Measurements from ENCODE around the gene GNAQ. TPM values are rescaled to one million over a fixed set of nuclear protein-coding genes. Genes with fewer than 3 reads are reported as not detected.

Gene GNAQ
- polyA plus RNA-seq, 2 of the 4 experiments (the other 2 are of a cell fraction) = 17.9 to 60.0 TPM

DNA sequence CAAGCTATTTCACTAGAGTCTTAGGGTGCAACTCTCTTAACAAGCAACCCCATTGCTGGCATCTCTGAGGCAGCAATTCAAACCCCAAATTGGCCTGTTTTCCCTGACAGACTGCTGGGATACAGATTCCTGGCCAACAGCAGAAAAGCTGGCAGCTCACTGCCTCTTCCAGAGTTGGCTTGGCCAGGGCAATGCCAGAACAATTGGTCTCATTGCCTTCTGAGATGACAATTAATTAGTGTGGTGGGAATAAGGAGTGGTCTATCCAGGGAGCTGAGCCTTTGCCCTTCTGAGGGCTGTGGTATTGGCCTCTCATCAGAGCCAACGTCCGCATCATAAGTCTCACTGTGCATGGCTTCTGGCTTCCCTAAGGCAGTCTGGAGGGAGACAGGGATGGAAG is 183.2 kb downstream of the GNAQ start:
- FAIRE-seq = no peak

GRCh38 chr9:77847626-77848025 is 184.0 kb downstream of the GNAQ start:
- 0 out of 6 replicates have a peak overlapping the region, but pooled peaks of 1 of the 2 experiments have one; percentile 8 for H3K27ac ChIP-seq
- H3K4me1 ChIP-seq = peaks cover 41% of the 10 kb centered on the region
- no peak overlapping the region for H3K4me2 ChIP-seq
- no peak for ATAC-seq
- no peak for FAIRE-seq
- no peaks in the 10 kb centered on the region for H3K9me3 ChIP-seq
- TF ChIP-seq JUNB (IDR thresholded peaks at IDR 0.05) (no peak), NFE2L2 (conservative IDR thresholded peaks at IDR 0.05; ENCODE audit: low read length) (no peak), SMC3 (IDR thresholded peaks at IDR 0.05) (no peak), CHD2 (IDR thresholded peaks at IDR 0.05; ENCODE audit: low read length, partially characterized antibody) (no peak)
- no peak for DNase-seq (ENCODE audit: low read depth in 1 of 2, low spot score in 1 of 2)
- H3K4me3 ChIP-seq = no peak overlapping the region
- WGBS (ENCODE audit: missing lambda C conversion rate) = 74% methylated on average over 2 of the region's 2 CpGs
- POLR2A ChIA-PET = no interaction called here
- CTCF ChIA-PET = interaction anchor here (0.9 to 2.0 kb wide), 5 partner anchors 14 to 184 kb away, joined by 3 to 6 read pairs (median 4); partner anchors contain the start of gene GNAQ

More for the DNA sequence above, 183.2 kb downstream of the GNAQ start:
- H3K9me3 ChIP-seq = no peaks in the 10 kb centered on the region
- DNase-seq (ENCODE audit: low read depth in 1 of 2, low spot score in 1 of 2) (no peak), ATAC-seq (no peak)
- peaks cover 37% of the 10 kb centered on the region for H3K4me1 ChIP-seq
- no peak overlapping the region for H3K4me3 ChIP-seq
- WGBS (ENCODE audit: missing lambda C conversion rate) = 96% methylated on average over 2 of the region's 2 CpGs
- POLR2A ChIA-PET = no interaction called here
- TF ChIP-seq JUN (IDR thresholded peaks at IDR 0.05) = no peak
- TF ChIP-seq ZNF302 (CRISPR knock-in tag; IDR thresholded peaks at IDR 0.05) = no peak
- TF ChIP-seq, protein P1, sequence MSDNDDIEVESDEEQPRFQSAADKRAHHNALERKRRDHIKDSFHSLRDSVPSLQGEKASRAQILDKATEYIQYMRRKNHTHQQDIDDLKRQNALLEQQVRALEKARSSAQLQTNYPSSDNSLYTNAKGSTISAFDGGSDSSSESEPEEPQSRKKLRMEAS (IDR thresholded peaks at IDR 0.05) = no peak
- CTCF ChIA-PET = interaction anchor here (0.9 to 2.5 kb wide), 7 partner anchors 11 to 187 kb away, joined by 3 to 13 read pairs (median 3); no protein-coding TSS in a partner anchor
- peak overlapping the region; percentile 1 to 49; a peak in 3 of 6 replicates for H3K27ac ChIP-seq
- peak overlapping the region; percentile 45 for H3K4me2 ChIP-seq

GRCh38 chr9:77847059-77847499 is 184.5 kb downstream of the GNAQ start:
- Histone ChIP-seq H3K4me3 (no peak overlapping the region), H3K27ac (no peak overlapping the region), H3K4me1 (peaks cover 38% of the 10 kb centered on the region), H3K9me3 (no peaks in the 10 kb centered on the region), H3K4me2 (no peak overlapping the region)
- ATAC-seq = no peak
- ChIA-PET POLR2A (no interaction called here), CTCF (interaction anchor here (1.3 to 1.4 kb wide), 2 partner anchors 95 to 184 kb away, joined by 3 to 4 read pairs; partner anchors contain the start of gene GNAQ)
- DNase-seq (ENCODE audit: low read depth in 1 of 2, low spot score in 1 of 2) = no peak
- 90% methylated on average over 8 of the region's 8 CpGs for WGBS (ENCODE audit: missing lambda C conversion rate)
- FAIRE-seq = no peak
- TF ChIP-seq MAZ (IDR thresholded peaks at IDR 0.05; ENCODE audit: borderline replicate concordance, low read depth, low read length) (no peak), CEBPB (IDR thresholded peaks at IDR 0.05) (no peak), FOSB (CRISPR knock-in tag; IDR thresholded peaks at IDR 0.05) (no peak), ESRRA (IDR thresholded peaks at IDR 0.05; ENCODE audit: borderline replicate concordance, low read length) (no peak), ELK1 (IDR thresholded peaks at IDR 0.05; ENCODE audit: low read depth, low read length) (no peak), JUN (IDR thresholded peaks at IDR 0.05) (no peak)

DNA sequence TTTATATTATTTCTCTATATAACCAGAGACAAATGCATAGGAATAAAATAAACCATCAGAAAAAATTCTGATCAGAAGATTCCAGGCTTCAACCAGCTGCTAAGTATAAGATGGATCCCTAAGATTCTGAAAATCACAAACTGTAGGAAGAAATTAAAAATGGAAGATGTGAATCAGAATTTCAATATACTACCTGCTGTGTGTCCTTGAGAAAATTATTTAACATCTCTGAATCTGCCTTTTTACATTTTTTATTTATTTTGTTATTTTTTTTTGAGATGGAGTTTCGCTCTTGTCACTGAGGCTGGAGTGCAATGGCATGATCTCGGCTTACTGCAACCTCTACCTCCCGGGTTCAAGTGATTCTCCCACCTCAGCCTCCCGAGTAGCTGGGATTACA is 187.2 kb downstream of the GNAQ start:
- FAIRE-seq = no peak
- H3K9me3 ChIP-seq = no peaks in the 10 kb centered on the region
- H3K4me3 ChIP-seq = no peak overlapping the region
- no peak for ATAC-seq
- H3K27ac ChIP-seq = no peak overlapping the region
- 96% methylated on average over 4 of the region's 4 CpGs for WGBS (ENCODE audit: missing lambda C conversion rate)
- ChIA-PET CTCF (no interaction called here), POLR2A (no interaction called here)
- H3K4me2 ChIP-seq = no peak overlapping the region
- DNase-seq (ENCODE audit: low read depth in 1 of 2, low spot score in 1 of 2) = no peak
- peaks cover 49% of the 10 kb centered on the region for H3K4me1 ChIP-seq
- TF ChIP-seq FOXS1 (CRISPR knock-in tag; IDR thresholded peaks at IDR 0.05) = no peak
- no peak for TF ChIP-seq PHF8 (IDR thresholded peaks at IDR 0.05; ENCODE audit: borderline replicate concordance, low read depth)
- TF ChIP-seq MAZ (IDR thresholded peaks at IDR 0.05; ENCODE audit: borderline replicate concordance, low read depth, low read length) = no peak
- no peak for TF ChIP-seq CHD2 (IDR thresholded peaks at IDR 0.05; ENCODE audit: low read length, partially characterized antibody)
- no peak for TF ChIP-seq HEYL (CRISPR knock-in tag; IDR thresholded peaks at IDR 0.05)
- no peak for TF ChIP-seq RNF2 (IDR thresholded peaks at IDR 0.05; ENCODE audit: borderline replicate concordance, low read depth)

- H3K4me3 ChIP-seq = no peak overlapping the region
- WGBS (ENCODE audit: missing lambda C conversion rate) = 89% methylated on average over 1 of the region's 1 CpG
- ChIA-PET CTCF (interaction anchor here (2.9 kb wide), 1 partner anchor 191 kb away, joined by 28 read pairs; no protein-coding TSS in a partner anchor), POLR2A (no interaction called here)
- no peaks in the 10 kb centered on the region for H3K9me3 ChIP-seq
- H3K27ac ChIP-seq = no peak overlapping the region
- no peak for TF ChIP-seq HOXA7 (CRISPR knock-in tag; IDR thresholded peaks at IDR 0.05)
- TF ChIP-seq GATA3 (IDR thresholded peaks at IDR 0.05; ENCODE audit: borderline replicate concordance) = no peak
- no peak for ATAC-seq
- peaks cover 49% of the 10 kb centered on the region for H3K4me1 ChIP-seq
- no peak overlapping the region for H3K4me2 ChIP-seq
- no peak for FAIRE-seq
- no peak for DNase-seq (ENCODE audit: low read depth in 1 of 2, low spot score in 1 of 2)
These were observed 187.8 kb downstream of the GNAQ start for GRCh38 chr9:77843871-77844155.
